HG02973 (cell line): Measurements from ENCODE around the gene IPO11.

Experiments
- ATAC-seq: cut with Tn5 transposase; IDR thresholded peaks from one replicate; pipeline ENCODE4 v1.9.1; 2021; ENCODE audit warnings: moderate library complexity; ENCODE audit not compliant: unreplicated experiment

Gene IPO11

GRCh38 chr5:62412549-62413329, at the start of gene IPO11:
Gene IPO11, plus strand, starts transcription at chr5:62412763. Its CDS starts 24,517 bp downstream, at chr5:62437280.
- ATAC-seq: peak; percentile 93

GRCh38 chr5:62369039-62369438, 43.5 kb upstream of the IPO11 start:
- no peak for ATAC-seq

- ATAC-seq: no peak
These were observed 41.2 kb upstream of the IPO11 start for GRCh38 chr5:62371409-62371808.

- ATAC-seq: no peak
These were observed 40.0 kb upstream of the IPO11 start for GRCh38 chr5:62372600-62372999.

GRCh38 chr5:62373382-62373781, 39.2 kb upstream of the IPO11 start:
- ATAC-seq: no peak

- no peak for ATAC-seq
These were observed 38.5 kb upstream of the IPO11 start for GRCh38 chr5:62374090-62374489.

GRCh38 chr5:62375627-62376026, 36.9 kb upstream of the IPO11 start:
- ATAC-seq: no peak

- no peak for ATAC-seq
These were observed 36.5 kb upstream of the IPO11 start for GRCh38 chr5:62376064-62376463.

GRCh38 chr5:62385131-62385530, 27.4 kb upstream of the IPO11 start:
- ATAC-seq: no peak

GRCh38 chr5:62385816-62386400, 26.7 kb upstream of the IPO11 start:
- ATAC-seq: no peak

GRCh38 chr5:62386824-62387223, 25.7 kb upstream of the IPO11 start:
- no peak for ATAC-seq

GRCh38 chr5:62395210-62395950, 17.2 kb upstream of the IPO11 start:
- no peak for ATAC-seq

GRCh38 chr5:62403411-62404250, 8.9 kb upstream of the IPO11 start, which contains the start of gene DIMT1:
Gene DIMT1, minus strand, starts transcription at chr5:62403905. Its CDS starts 133 bp downstream, at chr5:62403772.
- ATAC-seq: peak; percentile 98

- no peak for ATAC-seq
These were observed 1.1 kb downstream of the IPO11 start for GRCh38 chr5:62413711-62414110.

- no peak for ATAC-seq
These were observed 6.0 kb downstream of the IPO11 start for GRCh38 chr5:62418462-62419076.

GRCh38 chr5:62419609-62420008, 7.0 kb downstream of the IPO11 start:
- no peak for ATAC-seq

- ATAC-seq: no peak
These were observed 8.9 kb downstream of the IPO11 start for GRCh38 chr5:62421414-62421813.

- no peak for ATAC-seq
These were observed 12.2 kb downstream of the IPO11 start for GRCh38 chr5:62424763-62425162.

- ATAC-seq: no peak
These were observed 19.4 kb downstream of the IPO11 start for GRCh38 chr5:62431735-62432620.
